Bronchial epithelial cell (primary cell): ENCODE results near the gene POU3F1. TPM values are rescaled to one million over a fixed set of nuclear protein-coding genes. Genes with fewer than 3 reads are reported as not detected.

Experiments used
- DNase-seq: peaks from one replicate; pipeline ENCODE4 v3.0.0-alpha.2; 2010; ENCODE audit warnings: low read depth
- FAIRE-seq: peaks from 2 replicates; lab custom pipeline; 2011; peaks lifted over from hg19 to GRCh38; lab: Jason Lieb, UNC
- H3K27me3 ChIP-seq: 2 replicates; pipeline ENCODE4 v1.5.1; 2011; ENCODE audit warnings: low read length; ENCODE audit not compliant: control insufficient read depth, insufficient read depth
- H3K36me3 ChIP-seq: 2 replicates; pipeline ENCODE4 v1.5.1; 2011; ENCODE audit warnings: low read length; ENCODE audit not compliant: control insufficient read depth, insufficient read depth
- H3K4me3 ChIP-seq: 2 replicates; pipeline ENCODE4 v1.5.1; 2011; ENCODE audit warnings: mild to moderate bottlenecking, low read depth, low read length, control low read depth
- CTCF ChIP-seq: IDR thresholded peaks from 2 replicates; pipeline ENCODE4 v1.5.1; 2011; ENCODE audit warnings: mild to moderate bottlenecking, moderate library complexity, low read length, control low read depth, inconsistent platforms; ENCODE audit not compliant: insufficient read depth, severe bottlenecking
- total RNA-seq: library from RNA; depleted of rRNA; stranded (reverse); fragments of >200 nt; gene quantifications from 2 replicates; pipeline ENCODE4 v1.2.1, GENCODE V29; 2014

POU3F1 gene
- total RNA-seq, 1 donor from 2014 or later: under 0.01 TPM

GRCh38 chr1:38030596-38031512 lies 15.7 kb downstream of the POU3F1 start:
- no peak overlapping the region for H3K4me3 ChIP-seq

GRCh38 chr1:38029685-38030511 lies 16.7 kb downstream of the POU3F1 start:
- no peak for TF ChIP-seq CTCF
- DNase-seq: peak; percentile 87
- no peak for FAIRE-seq
- no peak overlapping the region for H3K4me3 ChIP-seq
- no peaks in the 10 kb centered on the region for H3K36me3 ChIP-seq
- no peaks in the 10 kb centered on the region for H3K27me3 ChIP-seq

More at GRCh38 chr1:38030596-38031512, 15.7 kb downstream of the POU3F1 start:
- no peaks in the 10 kb centered on the region for H3K27me3 ChIP-seq
- DNase-seq (no peak), FAIRE-seq (no peak)
- no peaks in the 10 kb centered on the region for H3K36me3 ChIP-seq
- no peak for TF ChIP-seq CTCF

- Histone ChIP-seq H3K27me3 (no peaks in the 10 kb centered on the region), H3K4me3 (no peak overlapping the region), H3K36me3 (no peaks in the 10 kb centered on the region)
- no peak for TF ChIP-seq CTCF
- FAIRE-seq (no peak), DNase-seq (no peak)
Observed at GRCh38 chr1:38029081-38029681, 17.4 kb downstream of the POU3F1 start.

GRCh38 chr1:38028671-38029070 lies 17.9 kb downstream of the POU3F1 start:
- H3K36me3 ChIP-seq: peaks cover 1% of the 10 kb centered on the region
- peak; percentile 13 for TF ChIP-seq CTCF
- DNase-seq (no peak), FAIRE-seq (no peak)
- H3K27me3 ChIP-seq: no peaks in the 10 kb centered on the region
- H3K4me3 ChIP-seq: no peak overlapping the region

- no peak for FAIRE-seq
- peak; percentile 87 for DNase-seq
- no peak for TF ChIP-seq CTCF
- no peak overlapping the region for H3K4me3 ChIP-seq
- H3K27me3 ChIP-seq: no peaks in the 10 kb centered on the region
- H3K36me3 ChIP-seq: peaks cover 2% of the 10 kb centered on the region
Observed at GRCh38 chr1:38028105-38028591, 18.4 kb downstream of the POU3F1 start.
